ENCODE data around the gene CPM.

The CPM gene

GRCh38 chr12:68878846-68879245, 54.1 kb downstream of the CPM start:
- H3K4me3 ChIP-seq (ENCODE audit: low read length): no peak overlapping the region
- no peak overlapping the region for H3K4me2 ChIP-seq (ENCODE audit: low read depth, low read length)
- H3K9me3 ChIP-seq (replicated peaks; ENCODE audit: insufficient read depth, low read length): no peaks in the 10 kb centered on the region
- TF ChIP-seq EZH2phosphoT487 (IDR thresholded peaks at IDR 0.05; ENCODE audit: low read length): no peak
- TF ChIP-seq EZH2 (optimal IDR thresholded peaks at IDR 0.05; ENCODE audit: low read depth, low read length): no peak
- no peak for TF ChIP-seq CTCF (IDR thresholded peaks at IDR 0.05; ENCODE audit: low read length)
- no peak overlapping the region for H2AFZ ChIP-seq (ENCODE audit: low read length)
- no peaks in the 10 kb centered on the region for H4K20me1 ChIP-seq (ENCODE audit: insufficient read depth, low read length)
- H3K36me3 ChIP-seq (replicated peaks; ENCODE audit: insufficient read depth, low read length): no peaks in the 10 kb centered on the region
- H3F3A ChIP-seq (ENCODE audit: insufficient read depth, low read length): no peaks in the 10 kb centered on the region
- peaks cover 4% of the 10 kb centered on the region; the same call in 1 of the 2 replicates for H3K4me1 ChIP-seq (ENCODE audit: low read length)
- H3K27me3 ChIP-seq (replicated peaks; ENCODE audit: insufficient read depth, low read length): no peaks in the 10 kb centered on the region
- no peak overlapping the region for H3K27ac ChIP-seq (ENCODE audit: low read length)
- H3K79me2 ChIP-seq (ENCODE audit: low read length): no peaks in the 10 kb centered on the region
- DNase-seq: no peak
- H3K9ac ChIP-seq (ENCODE audit: low read length): no peak overlapping the region
- H3K9me2 ChIP-seq (replicated peaks; ENCODE audit: insufficient read depth, low read length): no peaks in the 10 kb centered on the region

- Histone ChIP-seq H3F3A (ENCODE audit: insufficient read depth, low read length) (no peaks in the 10 kb centered on the region), H4K20me1 (ENCODE audit: insufficient read depth, low read length) (no peaks in the 10 kb centered on the region), H3K9ac (ENCODE audit: low read length) (no peak overlapping the region), H3K27me3 (replicated peaks; ENCODE audit: insufficient read depth, low read length) (no peaks in the 10 kb centered on the region), H3K36me3 (replicated peaks; ENCODE audit: insufficient read depth, low read length) (no peaks in the 10 kb centered on the region), H3K4me3 (ENCODE audit: low read length) (no peak overlapping the region), H3K9me2 (replicated peaks; ENCODE audit: insufficient read depth, low read length) (no peaks in the 10 kb centered on the region), H3K79me2 (ENCODE audit: low read length) (no peaks in the 10 kb centered on the region), H2AFZ (ENCODE audit: low read length) (no peak overlapping the region), H3K9me3 (replicated peaks; ENCODE audit: insufficient read depth, low read length) (no peaks in the 10 kb centered on the region), H3K4me2 (ENCODE audit: low read depth, low read length) (no peak overlapping the region), H3K27ac (ENCODE audit: low read length) (no peak overlapping the region), H3K4me1 (ENCODE audit: low read length) (peaks cover 4% of the 10 kb centered on the region; the same call in 1 of the 2 replicates)
- TF ChIP-seq CTCF (IDR thresholded peaks at IDR 0.05; ENCODE audit: low read length) (no peak), EZH2phosphoT487 (IDR thresholded peaks at IDR 0.05; ENCODE audit: low read length) (no peak), EZH2 (optimal IDR thresholded peaks at IDR 0.05; ENCODE audit: low read depth, low read length) (no peak)
- no peak for DNase-seq
Observed at GRCh38 chr12:68878283-68878682, 54.7 kb downstream of the CPM start.

- Histone ChIP-seq H3K9me2 (replicated peaks; ENCODE audit: insufficient read depth, low read length) (no peaks in the 10 kb centered on the region), H3K36me3 (replicated peaks; ENCODE audit: insufficient read depth, low read length) (no peaks in the 10 kb centered on the region), H3K4me2 (ENCODE audit: low read depth, low read length) (no peak overlapping the region), H3K4me1 (ENCODE audit: low read length) (no peaks in the 10 kb centered on the region), H3K27me3 (replicated peaks; ENCODE audit: insufficient read depth, low read length) (no peaks in the 10 kb centered on the region), H4K20me1 (ENCODE audit: insufficient read depth, low read length) (no peaks in the 10 kb centered on the region), H3K4me3 (ENCODE audit: low read length) (no peak overlapping the region), H3K27ac (ENCODE audit: low read length) (no peak overlapping the region), H3K9ac (ENCODE audit: low read length) (no peak overlapping the region), H3K79me2 (ENCODE audit: low read length) (no peaks in the 10 kb centered on the region), H2AFZ (ENCODE audit: low read length) (no peak overlapping the region), H3F3A (ENCODE audit: insufficient read depth, low read length) (no peaks in the 10 kb centered on the region), H3K9me3 (replicated peaks; ENCODE audit: insufficient read depth, low read length) (no peaks in the 10 kb centered on the region)
- DNase-seq: no peak
- TF ChIP-seq CTCF (IDR thresholded peaks at IDR 0.05; ENCODE audit: low read length): no peak
- TF ChIP-seq EZH2 (optimal IDR thresholded peaks at IDR 0.05; ENCODE audit: low read depth, low read length): no peak
- no peak for TF ChIP-seq EZH2phosphoT487 (IDR thresholded peaks at IDR 0.05; ENCODE audit: low read length)
Observed at GRCh38 chr12:68877583-68877982, 55.4 kb downstream of the CPM start.

Measured in MM.1S (cell line).